Eye (tissue), 1 donor: ENCODE results near the gene TK2.

ENCODE experiments used
- DNase-seq: peaks from one replicate; pipeline ENCODE4 v3.0.0-alpha.2; 2015

TK2 gene

DNA sequence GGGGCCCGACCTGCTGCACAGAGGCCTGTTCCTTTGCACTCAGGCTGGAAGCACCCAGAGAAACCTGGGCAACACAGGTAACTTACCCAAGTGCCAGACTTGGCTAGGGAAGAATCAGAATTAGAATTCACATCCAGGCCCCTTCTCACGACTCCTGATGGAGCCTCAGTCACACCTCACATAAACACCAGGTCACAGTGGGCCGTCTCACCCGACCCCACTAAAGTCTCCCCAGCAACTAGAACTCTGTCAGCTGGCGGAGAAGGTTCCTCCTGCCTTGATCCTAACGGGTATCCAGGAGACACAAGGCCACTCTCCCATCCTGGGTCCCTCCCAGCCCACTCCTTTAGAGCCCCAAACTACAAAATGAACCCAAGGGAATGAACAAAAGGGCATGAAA, 6.4 kb downstream of the TK2 start:
- DNase-seq = no peak

GRCh38 chr16:66542396-66542795, 7.5 kb downstream of the TK2 start:
- DNase-seq = no peak

GRCh38 chr16:66541388-66542355, 8.2 kb downstream of the TK2 start:
- no peak for DNase-seq

- peak; percentile 54 for DNase-seq
These were observed 10.1 kb downstream of the TK2 start for GRCh38 chr16:66539623-66540469.

GRCh38 chr16:66538910-66539309, 11.0 kb downstream of the TK2 start:
- no peak for DNase-seq

DNA sequence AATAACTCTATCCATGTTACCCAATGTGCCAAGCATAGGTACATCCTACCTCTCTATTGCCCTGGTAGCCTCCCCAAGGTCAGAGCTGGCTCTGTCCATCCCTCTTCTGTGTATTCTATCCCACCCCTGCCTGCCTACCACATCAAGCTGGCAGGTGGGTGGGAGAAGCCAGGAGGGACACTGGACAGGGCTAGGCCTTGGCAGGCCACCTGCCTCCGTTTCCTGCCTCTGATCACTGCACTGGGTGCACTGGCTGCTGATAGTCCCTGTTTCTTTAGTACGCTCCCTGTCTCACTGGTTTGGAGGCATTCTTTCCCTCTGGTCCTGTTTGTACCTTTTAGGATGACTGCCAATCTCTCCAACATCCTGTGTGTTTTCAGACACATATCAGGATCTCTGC, 12.7 kb downstream of the TK2 start:
- DNase-seq = no peak

GRCh38 chr16:66536525-66536924, 13.4 kb downstream of the TK2 start:
- no peak for DNase-seq

DNA sequence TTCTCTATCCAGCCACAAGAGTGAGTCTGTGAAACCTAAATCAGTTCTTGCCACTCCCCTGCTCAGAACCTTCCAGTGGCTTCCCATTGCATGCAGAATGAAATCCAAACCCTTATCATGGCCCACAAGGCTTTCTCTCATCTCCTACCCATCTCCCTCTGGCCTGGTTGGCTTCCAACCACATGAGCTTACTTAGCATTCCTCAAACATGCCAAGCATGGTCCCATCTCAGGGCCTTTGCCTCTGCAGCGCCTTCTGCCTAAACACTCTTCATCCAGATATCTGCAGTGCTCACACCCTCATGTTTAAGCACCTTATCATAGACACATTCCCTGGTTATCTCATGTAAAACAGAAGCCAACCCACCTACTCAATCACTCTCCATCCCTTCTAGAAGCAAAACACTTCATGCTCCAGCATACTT, 15.5 kb downstream of the TK2 start:
- DNase-seq = no peak

DNA sequence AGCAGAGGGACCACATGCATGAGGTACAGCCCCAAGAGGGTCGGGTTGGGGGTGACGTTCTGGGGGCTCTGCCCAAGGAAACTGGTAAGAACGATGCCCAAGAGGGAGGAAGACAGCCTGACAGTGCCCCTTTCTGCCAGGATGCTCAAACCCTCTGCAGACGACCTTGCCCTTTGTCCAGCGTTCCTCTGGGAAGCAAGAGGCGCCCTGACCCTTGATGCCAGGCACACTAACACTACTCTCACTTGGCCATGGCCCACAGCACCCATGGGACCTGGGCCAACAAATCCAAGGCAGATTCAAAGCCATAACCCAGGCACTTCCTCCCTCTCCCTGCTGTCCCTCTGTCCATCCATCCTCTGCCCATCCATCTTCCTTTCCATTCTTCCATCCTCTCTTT, 20.4 kb downstream of the TK2 start:
- no peak for DNase-seq

DNA sequence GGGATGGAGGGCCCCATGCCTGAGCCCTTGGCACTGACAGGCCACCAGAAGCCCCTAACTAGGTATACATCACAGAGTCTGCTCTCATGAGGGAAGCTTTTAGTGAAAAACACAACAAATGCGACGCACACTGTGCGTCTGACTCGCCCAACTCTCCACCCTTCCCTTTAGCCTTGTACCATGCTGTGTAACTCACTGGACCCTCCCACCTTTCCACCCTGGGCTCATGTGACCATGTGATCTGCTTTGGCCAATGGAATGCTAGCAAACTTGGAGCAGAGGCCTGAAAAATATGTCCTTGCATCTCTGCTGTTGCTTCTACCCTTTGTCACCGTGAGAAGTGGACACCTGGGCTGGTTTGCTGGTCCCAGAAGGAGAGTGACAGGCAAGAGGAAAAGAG, 21.6 kb downstream of the TK2 start:
- no peak for DNase-seq

GRCh38 chr16:66525396-66526180, 24.3 kb downstream of the TK2 start:
- DNase-seq = no peak

GRCh38 chr16:66524601-66525164, 25.2 kb downstream of the TK2 start:
- DNase-seq = no peak

DNA sequence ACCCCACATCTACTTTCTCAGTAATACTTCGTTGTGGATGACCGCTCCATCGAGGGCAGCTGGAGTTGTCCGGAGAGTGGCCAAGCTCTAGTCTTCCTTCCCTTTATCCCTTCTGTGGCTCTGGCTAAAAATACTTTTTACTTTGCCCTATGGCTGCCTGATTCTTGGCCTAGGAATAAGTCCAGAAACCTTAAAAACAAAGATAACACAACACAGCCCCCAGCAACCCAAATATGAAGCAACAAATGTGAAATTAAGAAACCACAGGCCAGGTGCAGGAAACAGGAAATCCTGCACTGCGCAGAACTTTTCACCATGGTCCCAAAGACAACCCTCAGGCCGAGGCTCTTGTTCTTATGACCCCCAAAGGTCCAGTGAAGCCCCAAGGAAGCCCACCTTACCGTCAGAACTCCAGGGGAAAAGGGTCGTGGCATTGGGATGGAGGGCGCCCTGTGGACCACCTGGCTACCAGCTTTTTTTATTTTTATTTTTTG, 26.0 kb downstream of the TK2 start:
- no peak for DNase-seq

DNA sequence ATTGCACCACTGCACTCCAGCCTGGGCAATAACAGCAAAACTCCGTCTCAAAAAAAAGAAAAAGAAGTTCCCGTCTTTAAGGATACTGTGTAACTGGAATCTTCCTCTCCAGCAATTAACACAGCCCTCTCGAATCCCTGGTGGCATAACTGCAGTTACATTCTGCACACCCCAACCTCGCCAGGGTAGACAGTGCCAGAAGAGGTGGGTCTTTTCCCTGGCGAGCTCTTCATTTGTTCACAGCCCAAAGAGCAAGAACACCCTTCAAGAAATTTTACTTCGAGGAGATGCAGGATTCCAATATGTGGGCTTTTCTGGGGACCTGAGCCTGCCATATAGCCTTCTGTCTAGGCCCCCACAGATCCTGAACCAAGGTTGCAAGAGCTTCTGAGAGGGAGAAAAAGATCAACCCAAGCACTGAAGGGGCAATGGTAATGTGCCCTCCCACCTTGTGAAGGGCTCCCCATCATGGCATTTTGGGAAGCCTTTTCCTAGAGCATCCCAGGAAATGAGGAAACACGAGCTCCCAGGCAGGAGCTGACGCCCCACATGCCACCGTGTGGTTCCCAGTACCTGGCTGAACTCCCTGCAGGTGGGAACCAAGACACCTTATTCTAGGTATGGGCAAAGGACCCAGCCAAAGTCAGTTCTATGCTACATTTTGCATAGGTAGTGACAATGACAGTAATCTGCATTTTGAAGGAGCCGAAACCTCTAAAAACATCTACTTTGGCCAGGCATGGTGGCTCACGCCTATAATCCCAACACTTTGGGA, 26.9 kb downstream of the TK2 start:
- DNase-seq = no peak

DNA sequence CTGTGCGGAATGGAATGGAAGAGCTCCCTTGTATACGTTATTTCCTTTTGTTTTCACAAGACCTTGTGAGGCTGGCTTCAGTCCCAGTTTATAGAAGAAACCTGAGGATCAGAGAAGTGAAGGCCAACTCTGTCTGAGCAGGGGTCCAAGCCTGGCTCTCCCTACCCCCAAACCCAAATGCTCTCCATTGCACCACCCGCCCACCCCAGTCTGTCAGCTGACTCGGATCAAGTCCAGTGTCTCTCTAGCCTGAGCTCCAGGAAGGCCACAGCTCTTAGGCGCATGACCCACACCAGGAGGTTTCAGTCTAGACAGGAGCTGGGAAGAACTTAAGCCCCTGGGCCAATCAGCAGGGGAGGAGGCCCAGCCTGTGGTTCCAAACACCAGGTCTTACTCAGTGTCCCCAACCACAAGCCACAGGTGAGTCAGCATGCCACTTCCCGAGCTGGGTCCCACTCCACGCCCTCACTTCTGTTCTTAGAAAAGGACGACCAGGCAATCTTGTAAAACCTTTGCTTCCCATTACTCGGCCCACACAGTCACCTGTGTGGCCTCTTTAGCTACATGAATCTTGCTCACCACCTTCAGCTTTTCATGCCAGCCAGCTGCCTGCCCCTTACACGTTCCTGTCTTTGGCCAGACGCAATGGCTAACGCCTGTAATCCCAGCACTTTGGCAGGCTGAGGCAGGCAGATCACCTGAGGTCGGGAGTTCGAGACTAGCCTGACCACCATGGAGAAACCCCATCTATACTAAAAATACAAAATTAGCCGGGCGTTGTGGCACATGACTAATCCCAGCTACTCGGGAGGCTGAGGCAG, 27.8 kb downstream of the TK2 start:
- no peak for DNase-seq

- no peak for DNase-seq
These were observed 28.6 kb downstream of the TK2 start for GRCh38 chr16:66521252-66521713.

DNA sequence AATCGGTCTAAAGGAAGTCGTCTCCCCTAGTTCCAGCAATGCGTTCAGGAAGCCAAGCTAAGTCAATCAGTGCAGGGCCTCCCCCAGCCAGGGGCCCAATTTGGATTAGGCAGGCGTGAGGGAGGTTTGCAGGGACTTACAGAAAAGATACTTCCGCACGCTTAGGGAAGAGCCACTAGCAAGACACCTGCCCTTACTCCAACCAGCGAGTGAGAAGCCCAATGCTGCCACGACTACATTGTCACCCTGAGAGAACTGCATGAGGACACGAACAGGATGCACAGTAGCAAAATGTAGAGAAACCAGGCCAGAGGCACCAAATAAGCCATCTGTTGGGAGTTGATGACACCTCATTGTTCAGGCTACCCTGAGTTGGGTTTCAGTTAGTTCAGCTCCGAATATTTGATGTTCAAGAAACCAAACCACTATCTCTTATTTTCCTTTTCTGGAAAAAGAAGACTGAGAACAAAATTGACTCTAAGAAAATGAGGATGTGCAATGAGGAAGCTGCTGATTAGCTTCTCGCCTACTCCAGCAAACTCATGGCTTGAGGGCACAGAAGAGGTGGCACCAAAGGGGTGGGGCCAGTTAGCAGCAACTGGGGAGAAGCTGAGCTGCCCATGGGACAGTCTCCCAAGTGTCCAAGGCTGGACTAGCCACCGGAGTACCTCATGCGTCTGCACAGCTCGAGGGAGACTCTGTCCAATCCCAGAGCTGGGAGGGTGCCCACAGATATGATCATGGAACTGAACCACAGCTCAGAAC, 29.3 kb downstream of the TK2 start:
- no peak for DNase-seq

- no peak for DNase-seq
These were observed 30.2 kb downstream of the TK2 start for GRCh38 chr16:66519482-66520373.
